ENCODE data around the gene CCDC91. TPM values are rescaled to one million over a fixed set of nuclear protein-coding genes. Genes with fewer than 3 reads are reported as not detected.

CCDC91 gene
- total and polyA plus RNA-seq, 9 of the 15 experiments (the other 6 are each of a cell fraction or from before 2014, with no cell fraction given) = 10.1 to 31.1 (median 26.3) TPM

GRCh38 chr12:28242496-28243309 lies 52.4 kb downstream of the CCDC91 start (continued):
- TF ChIP-seq ZNF589 (CRISPR knock-in tag; IDR thresholded peaks at IDR 0.05; ENCODE audit: low read depth) (0 out of 2 replicates have a peak, but pooled peaks have one; percentile 61), DPF2 (IDR thresholded peaks at IDR 0.05) (peak; percentile 97), ZNF384 (IDR thresholded peaks at IDR 0.05; ENCODE audit: low read depth, low read length) (0 out of 2 replicates have a peak, but pooled peaks have one; percentile 1), ARID2 (IDR thresholded peaks at IDR 0.05) (0 out of 2 replicates have a peak, but pooled peaks have one; percentile 27), CREB1 (IDR thresholded peaks at IDR 0.05) (peak; percentile 60; the same call in 1 of the 2 replicates), CREB1 (CRISPR knock-in tag; IDR thresholded peaks at IDR 0.05) (peak; percentile 48; the same call in 1 of the 2 replicates), MEIS2 (IDR thresholded peaks at IDR 0.05; ENCODE audit: partially characterized antibody) (peak; percentile 21), CHD2 (IDR thresholded peaks at IDR 0.05; ENCODE audit: low read depth, low read length) (no peak), ESRRA (IDR thresholded peaks at IDR 0.05; ENCODE audit: borderline replicate concordance, low read depth) (peak; percentile 23; the same call in 1 of the 2 replicates), MYNN (IDR thresholded peaks at IDR 0.05) (peak; percentile 83; the same call in 1 of the 2 replicates), MYNN (CRISPR knock-in tag; IDR thresholded peaks at IDR 0.05) (no peak), MNT (conservative IDR thresholded peaks at IDR 0.05) (peak in 1 of 2 experiments; percentile 66; a peak in 3 of 4 replicates), MTA2 (IDR thresholded peaks at IDR 0.05; ENCODE audit: low read depth) (peak; percentile 85), EP400 (IDR thresholded peaks at IDR 0.05) (0 out of 2 replicates have a peak, but pooled peaks have one; percentile 20), NCOA1 (IDR thresholded peaks at IDR 0.05; ENCODE audit: low read depth) (peak; percentile 70; the same call in 1 of the 2 replicates), DMBX1 (CRISPR knock-in tag; IDR thresholded peaks at IDR 0.05; ENCODE audit: borderline replicate concordance) (0 out of 2 replicates have a peak, but pooled peaks have one; percentile 31), KLF16 (IDR thresholded peaks at IDR 0.05) (peak; percentile 91)
- TF ChIP-seq, protein P1, sequence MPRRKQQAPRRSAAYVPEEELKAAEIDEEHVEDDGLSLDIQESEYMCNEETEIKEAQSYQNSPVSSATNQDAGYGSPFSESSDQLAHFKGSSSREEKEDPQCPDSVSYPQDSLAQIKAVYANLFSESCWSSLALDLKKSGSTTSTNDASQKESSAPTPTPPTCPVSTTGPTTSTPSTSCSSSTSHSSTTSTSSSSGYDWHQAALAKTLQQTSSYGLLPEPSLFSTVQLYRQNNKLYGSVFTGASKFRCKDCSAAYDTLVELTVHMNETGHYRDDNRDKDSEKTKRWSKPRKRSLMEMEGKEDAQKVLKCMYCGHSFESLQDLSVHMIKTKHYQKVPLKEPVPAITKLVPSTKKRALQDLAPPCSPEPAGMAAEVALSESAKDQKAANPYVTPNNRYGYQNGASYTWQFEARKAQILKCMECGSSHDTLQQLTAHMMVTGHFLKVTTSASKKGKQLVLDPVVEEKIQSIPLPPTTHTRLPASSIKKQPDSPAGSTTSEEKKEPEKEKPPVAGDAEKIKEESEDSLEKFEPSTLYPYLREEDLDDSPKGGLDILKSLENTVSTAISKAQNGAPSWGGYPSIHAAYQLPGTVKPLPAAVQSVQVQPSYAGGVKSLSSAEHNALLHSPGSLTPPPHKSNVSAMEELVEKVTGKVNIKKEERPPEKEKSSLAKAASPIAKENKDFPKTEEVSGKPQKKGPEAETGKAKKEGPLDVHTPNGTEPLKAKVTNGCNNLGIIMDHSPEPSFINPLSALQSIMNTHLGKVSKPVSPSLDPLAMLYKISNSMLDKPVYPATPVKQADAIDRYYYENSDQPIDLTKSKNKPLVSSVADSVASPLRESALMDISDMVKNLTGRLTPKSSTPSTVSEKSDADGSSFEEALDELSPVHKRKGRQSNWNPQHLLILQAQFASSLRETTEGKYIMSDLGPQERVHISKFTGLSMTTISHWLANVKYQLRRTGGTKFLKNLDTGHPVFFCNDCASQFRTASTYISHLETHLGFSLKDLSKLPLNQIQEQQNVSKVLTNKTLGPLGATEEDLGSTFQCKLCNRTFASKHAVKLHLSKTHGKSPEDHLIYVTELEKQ (CRISPR knock-in tag; IDR thresholded peaks at IDR 0.05) = no peak
- TF ChIP-seq, protein P2, sequence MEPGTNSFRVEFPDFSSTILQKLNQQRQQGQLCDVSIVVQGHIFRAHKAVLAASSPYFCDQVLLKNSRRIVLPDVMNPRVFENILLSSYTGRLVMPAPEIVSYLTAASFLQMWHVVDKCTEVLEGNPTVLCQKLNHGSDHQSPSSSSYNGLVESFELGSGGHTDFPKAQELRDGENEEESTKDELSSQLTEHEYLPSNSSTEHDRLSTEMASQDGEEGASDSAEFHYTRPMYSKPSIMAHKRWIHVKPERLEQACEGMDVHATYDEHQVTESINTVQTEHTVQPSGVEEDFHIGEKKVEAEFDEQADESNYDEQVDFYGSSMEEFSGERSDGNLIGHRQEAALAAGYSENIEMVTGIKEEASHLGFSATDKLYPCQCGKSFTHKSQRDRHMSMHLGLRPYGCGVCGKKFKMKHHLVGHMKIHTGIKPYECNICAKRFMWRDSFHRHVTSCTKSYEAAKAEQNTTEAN (CRISPR knock-in tag; IDR thresholded peaks at IDR 0.05) = 0 out of 2 replicates have a peak, but pooled peaks have one; percentile 39
- TF ChIP-seq, protein P3, sequence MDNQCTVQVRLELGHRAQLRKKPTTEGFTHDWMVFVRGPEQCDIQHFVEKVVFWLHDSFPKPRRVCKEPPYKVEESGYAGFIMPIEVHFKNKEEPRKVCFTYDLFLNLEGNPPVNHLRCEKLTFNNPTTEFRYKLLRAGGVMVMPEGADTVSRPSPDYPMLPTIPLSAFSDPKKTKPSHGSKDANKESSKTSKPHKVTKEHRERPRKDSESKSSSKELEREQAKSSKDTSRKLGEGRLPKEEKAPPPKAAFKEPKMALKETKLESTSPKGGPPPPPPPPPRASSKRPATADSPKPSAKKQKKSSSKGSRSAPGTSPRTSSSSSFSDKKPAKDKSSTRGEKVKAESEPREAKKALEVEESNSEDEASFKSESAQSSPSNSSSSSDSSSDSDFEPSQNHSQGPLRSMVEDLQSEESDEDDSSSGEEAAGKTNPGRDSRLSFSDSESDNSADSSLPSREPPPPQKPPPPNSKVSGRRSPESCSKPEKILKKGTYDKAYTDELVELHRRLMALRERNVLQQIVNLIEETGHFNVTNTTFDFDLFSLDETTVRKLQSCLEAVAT (IDR thresholded peaks at IDR 0.05) = peak; percentile 29 to 88; a peak in 2 of 4 replicates
